OCI-LY1 (cell line): ENCODE measurements around the gene ZNF292.

ENCODE experiments used
- H2AFZ ChIP-seq: fragments of 200-600 bp; sonication (generic), shearing (Covaris generic); 2 replicates; pipeline ENCODE4 v1.6.0; 2014; ENCODE audit warnings: antibody characterized with exemption, mild to moderate bottlenecking, low read length
- H3F3A ChIP-seq: fragments of 200-600 bp; sonication (generic), shearing (Covaris generic); 2 replicates; pipeline ENCODE4 v1.6.0; 2014; ENCODE audit warnings: mild to moderate bottlenecking, antibody characterized with exemption, low read length, moderate library complexity; ENCODE audit not compliant: insufficient read depth
- H3K27ac ChIP-seq: fragments of 200-600 bp; sonication (generic); 2 replicates; pipeline ENCODE4 v1.5.1; 2014; ENCODE audit warnings: low read length, mixed run types, mild to moderate bottlenecking, low read depth; ENCODE audit not compliant: poor library complexity, severe bottlenecking
- H3K27me3 ChIP-seq: fragments of 200-600 bp; sonication (generic); 2 replicates; pipeline ENCODE4 v1.6.0; 2014; ENCODE audit warnings: antibody characterized with exemption, mild to moderate bottlenecking, low read length, moderate library complexity; ENCODE audit not compliant: insufficient read depth
- H3K36me3 ChIP-seq: fragments of 200-600 bp; sonication (generic); 2 replicates; pipeline ENCODE4 v1.6.1; 2014; ENCODE audit warnings: mild to moderate bottlenecking, antibody characterized with exemption, low read length, moderate library complexity, mixed read lengths; ENCODE audit not compliant: insufficient read depth
- H3K4me1 ChIP-seq: fragments of 200-600 bp; sonication (generic); 2 replicates; pipeline ENCODE4 v1.5.1; 2014; ENCODE audit warnings: mild to moderate bottlenecking, low read length, moderate library complexity; ENCODE audit not compliant: insufficient read depth, severe bottlenecking
- H3K4me2 ChIP-seq: fragments of 200-600 bp; sonication (generic), shearing (Covaris generic); 2 replicates; pipeline ENCODE4 v1.6.1; 2014; ENCODE audit warnings: low read length
- H3K4me3 ChIP-seq: fragments of 200-600 bp; sonication (generic); 2 replicates; pipeline ENCODE4 v1.5.1; 2014; ENCODE audit warnings: low read length, low read depth, mild to moderate bottlenecking, mixed read lengths; ENCODE audit not compliant: poor library complexity, severe bottlenecking
- H3K79me2 ChIP-seq: fragments of 200-600 bp; shearing (Covaris generic); 2 replicates; pipeline ENCODE4 v1.6.1; 2016; ENCODE audit warnings: mixed run types, low read length, mixed read lengths; ENCODE audit not compliant: insufficient read depth
- H3K9ac ChIP-seq: fragments of 200-600 bp; sonication (generic), shearing (Covaris generic); 2 replicates; pipeline ENCODE4 v1.6.1; 2014; ENCODE audit warnings: mild to moderate bottlenecking, low read length, mixed read lengths
- H3K9me2 ChIP-seq: fragments of 200-600 bp; sonication (generic), shearing (Covaris generic); 2 replicates; pipeline ENCODE4 v1.6.1; 2014; ENCODE audit warnings: low read depth, mild to moderate bottlenecking, low read length, mixed read lengths
- H3K9me3 ChIP-seq: fragments of 200-600 bp; shearing (Covaris generic); 2 replicates; pipeline ENCODE4 v1.6.1; 2014; ENCODE audit warnings: low read length, mixed read lengths
- H4K20me1 ChIP-seq: fragments of 200-600 bp; sonication (generic), shearing (Covaris generic); 2 replicates; pipeline ENCODE4 v1.6.0; 2016; ENCODE audit warnings: mild to moderate bottlenecking, low read length; ENCODE audit not compliant: insufficient read depth
- EZH2 ChIP-seq: fragments of 200-600 bp; sonication (generic), shearing (Covaris generic); IDR thresholded peaks from 2 replicates; pipeline ENCODE4 v1.8.0; 2017; ENCODE audit warnings: borderline replicate concordance, mixed run types, mild to moderate bottlenecking, antibody characterized with exemption, low read length, moderate library complexity, mixed read lengths
- TF ChIP-seq, protein P1 (sequence below): fragments of 200-600 bp; sonication (generic), shearing (Covaris generic); IDR thresholded peaks from 2 replicates; pipeline ENCODE4 v1.5.1; 2017; ENCODE audit warnings: mild to moderate bottlenecking, antibody characterized with exemption, low read length, moderate library complexity, mixed read lengths

Gene ZNF292

DNA sequence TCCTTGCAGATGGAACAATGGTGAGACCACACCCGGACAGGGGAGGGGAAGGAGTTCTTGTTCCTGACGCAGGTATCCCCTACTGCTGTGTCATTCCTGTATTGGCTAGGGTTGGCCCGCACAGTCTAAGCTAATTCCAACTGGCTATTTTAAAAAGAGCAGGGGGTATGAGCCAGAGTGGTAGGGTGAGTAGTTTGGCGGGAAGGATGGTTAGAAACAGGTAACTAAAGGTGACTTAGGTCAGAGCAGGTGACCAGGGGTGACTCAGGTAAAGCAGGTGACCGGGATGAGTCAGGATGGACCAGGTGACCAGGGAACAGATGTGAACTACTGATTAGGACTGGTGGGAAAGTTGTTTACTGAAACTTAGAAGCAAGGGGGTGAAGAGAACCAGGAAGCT, 58.0 kb downstream of the ZNF292 start:
- H3K4me2 ChIP-seq: no peak overlapping the region
- no peaks in the 10 kb centered on the region for H3K9me2 ChIP-seq
- no peak overlapping the region for H3K4me3 ChIP-seq
- no peaks in the 10 kb centered on the region for H3K9me3 ChIP-seq
- peaks cover 8% of the 10 kb centered on the region for H4K20me1 ChIP-seq
- peaks cover 3% of the 10 kb centered on the region; the same call in 1 of the 2 replicates for H3F3A ChIP-seq
- H3K79me2 ChIP-seq: peaks cover 65% of the 10 kb centered on the region
- no peak overlapping the region for H3K9ac ChIP-seq
- TF ChIP-seq, protein P1, sequence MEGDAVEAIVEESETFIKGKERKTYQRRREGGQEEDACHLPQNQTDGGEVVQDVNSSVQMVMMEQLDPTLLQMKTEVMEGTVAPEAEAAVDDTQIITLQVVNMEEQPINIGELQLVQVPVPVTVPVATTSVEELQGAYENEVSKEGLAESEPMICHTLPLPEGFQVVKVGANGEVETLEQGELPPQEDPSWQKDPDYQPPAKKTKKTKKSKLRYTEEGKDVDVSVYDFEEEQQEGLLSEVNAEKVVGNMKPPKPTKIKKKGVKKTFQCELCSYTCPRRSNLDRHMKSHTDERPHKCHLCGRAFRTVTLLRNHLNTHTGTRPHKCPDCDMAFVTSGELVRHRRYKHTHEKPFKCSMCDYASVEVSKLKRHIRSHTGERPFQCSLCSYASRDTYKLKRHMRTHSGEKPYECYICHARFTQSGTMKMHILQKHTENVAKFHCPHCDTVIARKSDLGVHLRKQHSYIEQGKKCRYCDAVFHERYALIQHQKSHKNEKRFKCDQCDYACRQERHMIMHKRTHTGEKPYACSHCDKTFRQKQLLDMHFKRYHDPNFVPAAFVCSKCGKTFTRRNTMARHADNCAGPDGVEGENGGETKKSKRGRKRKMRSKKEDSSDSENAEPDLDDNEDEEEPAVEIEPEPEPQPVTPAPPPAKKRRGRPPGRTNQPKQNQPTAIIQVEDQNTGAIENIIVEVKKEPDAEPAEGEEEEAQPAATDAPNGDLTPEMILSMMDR: no peak
- no peak for TF ChIP-seq EZH2
- H2AFZ ChIP-seq: no peak overlapping the region
- peaks cover 25% of the 10 kb centered on the region; the same call in 1 of the 2 replicates for H3K36me3 ChIP-seq
- no peaks in the 10 kb centered on the region for H3K4me1 ChIP-seq
- no peaks in the 10 kb centered on the region for H3K27me3 ChIP-seq
- H3K27ac ChIP-seq: no peak overlapping the region

DNA sequence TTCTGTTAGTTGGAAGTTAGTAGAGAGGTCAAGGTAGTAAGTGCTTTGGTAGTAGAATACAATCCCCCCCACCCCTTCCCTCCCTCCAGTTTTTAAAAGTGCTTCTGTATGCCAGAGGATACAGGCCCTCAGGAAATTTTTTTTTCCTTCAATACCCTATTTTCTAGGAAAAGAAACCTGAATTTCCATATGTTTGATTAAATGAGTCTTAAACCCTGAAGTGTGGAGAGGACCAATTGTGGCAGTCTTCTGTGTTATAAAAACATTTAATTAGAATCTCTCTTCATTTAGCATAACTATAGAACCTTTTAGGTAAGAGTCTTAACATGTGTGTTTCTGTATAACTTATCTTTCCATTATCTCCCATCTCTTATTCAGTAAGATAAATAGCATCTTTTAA, 59.5 kb downstream of the ZNF292 start:
- no peaks in the 10 kb centered on the region for H3K4me1 ChIP-seq
- no peaks in the 10 kb centered on the region for H3K9me2 ChIP-seq
- no peak overlapping the region for H3K9ac ChIP-seq
- H4K20me1 ChIP-seq: no peaks in the 10 kb centered on the region
- H3K79me2 ChIP-seq: peaks cover 50% of the 10 kb centered on the region
- no peak overlapping the region for H2AFZ ChIP-seq
- no peaks in the 10 kb centered on the region for H3K9me3 ChIP-seq
- peaks cover 6% of the 10 kb centered on the region; the same call in 1 of the 2 replicates for H3F3A ChIP-seq
- H3K27ac ChIP-seq: no peak overlapping the region
- no peaks in the 10 kb centered on the region for H3K27me3 ChIP-seq
- TF ChIP-seq EZH2: no peak
- TF ChIP-seq, protein P1: no peak
- peaks cover 35% of the 10 kb centered on the region; the same call in 1 of the 2 replicates for H3K36me3 ChIP-seq
- no peak overlapping the region for H3K4me2 ChIP-seq
- no peak overlapping the region for H3K4me3 ChIP-seq

DNA sequence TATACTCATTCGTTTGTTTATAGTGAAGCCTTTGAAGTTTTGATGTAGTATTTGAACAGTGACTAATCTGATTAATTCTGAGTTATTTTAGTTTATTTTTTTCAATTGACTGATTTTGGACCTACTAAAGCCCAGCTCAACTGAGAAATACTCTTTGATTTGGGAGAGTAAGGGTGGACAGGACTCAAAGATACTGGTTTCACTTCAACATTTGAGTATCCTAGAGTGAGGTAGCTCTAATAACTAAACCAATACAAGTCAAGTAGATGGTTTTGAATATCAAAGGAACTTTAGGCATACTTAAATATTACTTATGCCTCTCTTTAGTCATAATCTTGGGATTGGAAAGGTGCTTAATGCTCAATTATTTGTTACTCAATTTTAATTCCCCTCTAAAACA, 65.6 kb downstream of the ZNF292 start:
- H4K20me1 ChIP-seq: no peaks in the 10 kb centered on the region
- H3K36me3 ChIP-seq: peaks cover 87% of the 10 kb centered on the region
- TF ChIP-seq, protein P1: no peak
- no peak for TF ChIP-seq EZH2
- H3K4me1 ChIP-seq: no peaks in the 10 kb centered on the region
- no peak overlapping the region for H3K4me2 ChIP-seq
- no peak overlapping the region for H2AFZ ChIP-seq
- no peak overlapping the region for H3K4me3 ChIP-seq
- H3K79me2 ChIP-seq: 0 out of 2 replicates have a peak, but pooled peaks cover 3% of the 10 kb centered on the region
- no peaks in the 10 kb centered on the region for H3K9me2 ChIP-seq
- no peaks in the 10 kb centered on the region for H3K9me3 ChIP-seq
- no peak overlapping the region for H3K9ac ChIP-seq
- no peak overlapping the region for H3K27ac ChIP-seq
- peaks cover 6% of the 10 kb centered on the region; the same call in 1 of the 2 replicates for H3F3A ChIP-seq
- H3K27me3 ChIP-seq: no peaks in the 10 kb centered on the region
